ENCODE measurements around the gene SCD5. TPM values are rescaled to one million over a fixed set of nuclear protein-coding genes. Genes with fewer than 3 reads are reported as not detected.

The SCD5 gene
- total and polyA plus RNA-seq, 2 of the 13 experiments (the other 11 are each of a cell fraction or from before 2014, with no cell fraction given) = not detected

DNA sequence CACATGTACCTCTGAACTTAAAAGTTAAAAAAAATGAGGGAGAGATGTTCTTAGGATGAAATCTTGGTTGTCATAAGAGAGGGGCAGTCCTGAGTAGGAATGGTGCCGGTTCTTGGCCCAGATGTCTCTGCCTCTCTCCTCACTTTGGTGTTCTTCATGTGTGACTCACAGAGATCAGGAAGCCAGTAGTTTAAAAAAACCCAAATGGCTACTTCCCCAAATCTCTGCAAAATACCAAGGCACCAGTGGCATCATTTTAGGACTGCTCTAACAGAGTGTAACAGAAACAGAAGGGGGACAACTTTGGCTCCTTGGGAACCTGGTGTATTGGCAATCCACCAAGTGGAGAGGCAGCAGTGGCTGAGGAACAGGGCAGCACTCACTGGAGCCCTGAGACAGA is 116.8 kb downstream of the SCD5 start (continued):
- TF ChIP-seq KLF9 (CRISPR knock-in tag; IDR thresholded peaks at IDR 0.05; ENCODE audit: low read depth) (no peak), SOX6 (IDR thresholded peaks at IDR 0.05) (no peak), SOX6 (CRISPR knock-in tag; IDR thresholded peaks at IDR 0.05) (no peak), YY1 (IDR thresholded peaks at IDR 0.05; ENCODE audit: insufficient read depth, insufficient replicate concordance, low read depth, low read length) (no peak), NAIF1 (CRISPR knock-in tag; IDR thresholded peaks at IDR 0.05; ENCODE audit: borderline replicate concordance) (no peak), MBD4 (IDR thresholded peaks at IDR 0.05; ENCODE audit: borderline replicate concordance, low read length) (no peak)

DNA sequence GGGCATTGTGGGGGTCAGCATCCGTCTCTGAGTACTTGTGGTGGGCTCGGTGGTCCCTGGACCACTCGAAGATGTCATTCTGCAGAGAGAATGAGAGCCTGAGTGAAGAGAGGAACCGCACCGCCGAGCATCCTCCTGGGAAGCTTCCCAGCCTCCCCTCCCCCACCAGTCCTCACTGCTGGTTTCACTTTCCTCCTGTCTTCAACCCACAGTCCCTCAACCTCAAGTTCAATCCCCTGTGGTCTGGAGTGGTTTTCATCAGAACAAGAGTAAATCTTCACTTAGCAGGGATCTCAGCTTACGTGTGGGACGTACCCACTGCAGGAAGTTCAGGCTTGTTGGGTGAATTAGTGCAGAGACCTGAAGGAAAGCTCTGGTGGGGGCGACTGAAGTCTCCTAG is 117.8 kb downstream of the SCD5 start:
- H3K4me2 ChIP-seq (ENCODE audit: low read depth, low read length) = no peak overlapping the region
- no peak overlapping the region for H3K9ac ChIP-seq (ENCODE audit: insufficient read depth, low read depth, low read length)
- no peaks in the 10 kb centered on the region for H4K20me1 ChIP-seq (ENCODE audit: insufficient read depth, low read length)
- H3K4me3 ChIP-seq (replicated peaks in 1 of 3; ENCODE audit: insufficient read depth in 1 of 3, low read depth in 2 of 3, low read length in 3 of 3) = no peak overlapping the region
- DNase-seq (ENCODE audit: low spot score) (no peak), ATAC-seq (no peak), FAIRE-seq (no peak)
- H3K79me2 ChIP-seq (ENCODE audit: insufficient read depth, low read length) = no peaks in the 10 kb centered on the region
- H3K9me3 ChIP-seq (ENCODE audit: low read length) = no peaks in the 10 kb centered on the region
- H3K27me3 ChIP-seq (ENCODE audit: control insufficient read depth in 1 of 2, insufficient read depth in 2 of 2, low read length in 2 of 2) = no peaks in the 10 kb centered on the region; a peak in 1 of 5 replicates
- H3K36me3 ChIP-seq (replicated peaks in 1 of 2; ENCODE audit: control insufficient read depth in 1 of 2, insufficient read depth in 2 of 2, low read length in 2 of 2) = no peaks in the 10 kb centered on the region
- no TSS peak for BruUV-seq (replicated peaks)
- in situ Hi-C loops (cut with HindIII; ENCODE audit: extremely low pct_ligation_motif_present, low pct_unique_long_range_greater_than_20kb) = no loop called here
- H3K4me1 ChIP-seq (ENCODE audit: insufficient read depth, low read length) = no peaks in the 10 kb centered on the region
- intact Hi-C loops (cut with micrococcal nuclease; ENCODE audit: unreplicated experiment) = no loop called here
- no peak overlapping the region for H3K27ac ChIP-seq (ENCODE audit: extremely low read length, insufficient read depth, low read length)
- no peak overlapping the region for H2AFZ ChIP-seq (ENCODE audit: low read length)
- CTCF ChIA-PET (ENCODE audit: low intra/inter-chr PET ratio, low total read pairs) = no interaction called here
- WGBS (ENCODE audit: low lambda C conversion rate) = 33% methylated on average over 7 of the region's 9 CpGs
- no peak for TF ChIP-seq ZBTB20 (CRISPR knock-in tag; IDR thresholded peaks at IDR 0.05; ENCODE audit: borderline replicate concordance, low read depth)
- POLR2A ChIA-PET = no interaction called here

DNA sequence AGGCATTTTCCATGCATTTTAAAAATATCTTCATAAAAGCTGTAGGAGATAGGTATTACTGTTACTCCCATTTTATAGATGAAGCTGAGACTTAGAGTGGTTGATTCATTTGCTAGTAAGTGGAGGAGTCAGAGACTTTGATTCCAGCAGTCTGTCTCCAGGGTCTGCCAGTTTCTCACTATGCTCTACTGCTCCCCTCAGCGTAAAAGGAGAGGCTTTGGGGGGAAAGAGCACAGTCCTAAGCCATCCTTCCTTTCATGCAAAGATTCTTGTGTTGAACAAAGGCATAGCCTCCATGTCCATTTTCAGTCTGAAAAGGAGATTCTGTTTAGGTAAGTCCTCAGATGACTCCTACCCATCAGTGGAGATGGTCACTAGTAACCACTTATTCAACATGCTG is 119.1 kb downstream of the SCD5 start:
- H4K20me1 ChIP-seq (ENCODE audit: insufficient read depth, low read length) = no peaks in the 10 kb centered on the region
- intact Hi-C loops (cut with micrococcal nuclease; ENCODE audit: unreplicated experiment) (no loop called here), in situ Hi-C loops (cut with HindIII; ENCODE audit: extremely low pct_ligation_motif_present, low pct_unique_long_range_greater_than_20kb) (no loop called here)
- H3K27me3 ChIP-seq (ENCODE audit: control insufficient read depth in 1 of 2, insufficient read depth in 2 of 2, low read length in 2 of 2) = no peaks in the 10 kb centered on the region; a peak in 1 of 5 replicates
- no peak for DNase-seq (ENCODE audit: low spot score)
- no peaks in the 10 kb centered on the region for H3K9me3 ChIP-seq (ENCODE audit: low read length)
- ATAC-seq = peak; percentile 57; the same call in 2 of the 3 replicates
- H3K4me1 ChIP-seq (ENCODE audit: insufficient read depth, low read length) = no peaks in the 10 kb centered on the region
- no peaks in the 10 kb centered on the region for H3K79me2 ChIP-seq (ENCODE audit: insufficient read depth, low read length)
- 0% methylated on average over 1 of the region's 1 CpG for WGBS (ENCODE audit: low lambda C conversion rate)
- H2AFZ ChIP-seq (ENCODE audit: low read length) = no peak overlapping the region
- no peak overlapping the region for H3K4me3 ChIP-seq (replicated peaks in 1 of 3; ENCODE audit: insufficient read depth in 1 of 3, low read depth in 2 of 3, low read length in 3 of 3)
- FAIRE-seq = no peak
- BruUV-seq (replicated peaks) = no TSS peak
- H3K4me2 ChIP-seq (ENCODE audit: low read depth, low read length) = no peak overlapping the region
- no peak overlapping the region for H3K9ac ChIP-seq (ENCODE audit: insufficient read depth, low read depth, low read length)
- H3K27ac ChIP-seq (ENCODE audit: extremely low read length, insufficient read depth, low read length) = no peak overlapping the region
- ChIA-PET CTCF (ENCODE audit: low intra/inter-chr PET ratio, low total read pairs) (no interaction called here), POLR2A (no interaction called here)
- no peaks in the 10 kb centered on the region for H3K36me3 ChIP-seq (replicated peaks in 1 of 2; ENCODE audit: control insufficient read depth in 1 of 2, insufficient read depth in 2 of 2, low read length in 2 of 2)
- TF ChIP-seq ZNF761 (CRISPR knock-in tag; conservative IDR thresholded peaks at IDR 0.05) = no peak
- TF ChIP-seq FOXO1 (CRISPR knock-in tag; IDR thresholded peaks at IDR 0.05) = no peak
- TF ChIP-seq, protein P1, sequence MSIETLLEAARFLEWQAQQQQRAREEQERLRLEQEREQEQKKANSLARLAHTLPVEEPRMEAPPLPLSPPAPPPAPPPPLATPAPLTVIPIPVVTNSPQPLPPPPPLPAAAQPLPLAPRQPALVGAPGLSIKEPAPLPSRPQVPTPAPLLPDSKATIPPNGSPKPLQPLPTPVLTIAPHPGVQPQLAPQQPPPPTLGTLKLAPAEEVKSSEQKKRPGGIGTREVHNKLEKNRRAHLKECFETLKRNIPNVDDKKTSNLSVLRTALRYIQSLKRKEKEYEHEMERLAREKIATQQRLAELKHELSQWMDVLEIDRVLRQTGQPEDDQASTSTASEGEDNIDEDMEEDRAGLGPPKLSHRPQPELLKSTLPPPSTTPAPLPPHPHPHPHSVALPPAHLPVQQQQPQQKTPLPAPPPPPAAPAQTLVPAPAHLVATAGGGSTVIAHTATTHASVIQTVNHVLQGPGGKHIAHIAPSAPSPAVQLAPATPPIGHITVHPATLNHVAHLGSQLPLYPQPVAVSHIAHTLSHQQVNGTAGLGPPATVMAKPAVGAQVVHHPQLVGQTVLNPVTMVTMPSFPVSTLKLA (IDR thresholded peaks at IDR 0.05) = no peak
- TF ChIP-seq MEIS1 (CRISPR knock-in tag; IDR thresholded peaks at IDR 0.05; ENCODE audit: borderline replicate concordance) = no peak
- TF ChIP-seq RNF2 (conservative IDR thresholded peaks at IDR 0.05; ENCODE audit: low read depth) = no peak
- no peak for TF ChIP-seq CHD2 (IDR thresholded peaks at IDR 0.05; ENCODE audit: low read depth, low read length)
- no peak for TF ChIP-seq ZNF205 (CRISPR knock-in tag; IDR thresholded peaks at IDR 0.05)
- TF ChIP-seq, protein P2, sequence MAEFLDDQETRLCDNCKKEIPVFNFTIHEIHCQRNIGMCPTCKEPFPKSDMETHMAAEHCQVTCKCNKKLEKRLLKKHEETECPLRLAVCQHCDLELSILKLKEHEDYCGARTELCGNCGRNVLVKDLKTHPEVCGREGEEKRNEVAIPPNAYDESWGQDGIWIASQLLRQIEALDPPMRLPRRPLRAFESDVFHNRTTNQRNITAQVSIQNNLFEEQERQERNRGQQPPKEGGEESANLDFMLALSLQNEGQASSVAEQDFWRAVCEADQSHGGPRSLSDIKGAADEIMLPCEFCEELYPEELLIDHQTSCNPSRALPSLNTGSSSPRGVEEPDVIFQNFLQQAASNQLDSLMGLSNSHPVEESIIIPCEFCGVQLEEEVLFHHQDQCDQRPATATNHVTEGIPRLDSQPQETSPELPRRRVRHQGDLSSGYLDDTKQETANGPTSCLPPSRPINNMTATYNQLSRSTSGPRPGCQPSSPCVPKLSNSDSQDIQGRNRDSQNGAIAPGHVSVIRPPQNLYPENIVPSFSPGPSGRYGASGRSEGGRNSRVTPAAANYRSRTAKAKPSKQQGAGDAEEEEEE (CRISPR knock-in tag; IDR thresholded peaks at IDR 0.05; ENCODE audit: borderline replicate concordance) = no peak
